Glutamatergic neuron (in vitro differentiated cells): ENCODE results near the gene LYRM4. TPM values are rescaled to one million over a fixed set of nuclear protein-coding genes. Genes with fewer than 3 reads are reported as not detected.

Source experiments
- DNase-seq: peaks from one replicate; pipeline ENCODE4 v3.0.0; 2022
- H3K27ac Mint-ChIP-seq: one replicate; pipeline ENCODE4 v1.8.0; 2020; ENCODE audit warnings: mild to moderate bottlenecking, mixed read lengths, inconsistent platforms; ENCODE audit not compliant: unreplicated experiment
- H3K27me3 Mint-ChIP-seq: one replicate; pipeline ENCODE4 v1.8.0; 2020; ENCODE audit warnings: mild to moderate bottlenecking, moderate library complexity, mixed read lengths, inconsistent platforms; ENCODE audit not compliant: unreplicated experiment
- H3K36me3 Mint-ChIP-seq: one replicate; pipeline ENCODE4 v1.8.0; 2020; ENCODE audit warnings: mild to moderate bottlenecking, mixed read lengths, inconsistent platforms; ENCODE audit not compliant: unreplicated experiment
- H3K4me1 Mint-ChIP-seq: one replicate; pipeline ENCODE4 v1.8.0; 2020; ENCODE audit warnings: mild to moderate bottlenecking, low read depth, mixed read lengths, inconsistent platforms; ENCODE audit not compliant: unreplicated experiment
- H3K4me3 Mint-ChIP-seq: one replicate; pipeline ENCODE4 v1.8.0; 2020; ENCODE audit warnings: mild to moderate bottlenecking, mixed read lengths, inconsistent platforms; ENCODE audit not compliant: unreplicated experiment
- H3K9me3 Mint-ChIP-seq: one replicate; pipeline ENCODE4 v1.8.0; 2020; ENCODE audit warnings: mild to moderate bottlenecking, moderate library complexity, mixed read lengths, inconsistent platforms; ENCODE audit not compliant: unreplicated experiment
- total RNA-seq: library from RNA; stranded (reverse); fragmentation: NEBNext Ultra II Directional; extraction: Animal tissue kit (Norgen Biotek cat#: 25700); gene quantifications from one replicate; pipeline ENCODE4 v1.2.1, GENCODE V29; 2021; ENCODE audit not compliant: unreplicated experiment
- TF ChIP-seq, protein P1 (sequence below): fragments of 200-600 bp; sonication (generic); IDR thresholded peaks from one replicate; pipeline ENCODE4 v1.5.0; 2021; ENCODE audit not compliant: partially characterized antibody, unreplicated experiment

LYRM4 gene
- total RNA-seq, 1 donor from 2014 or later = 29.5 TPM

DNA sequence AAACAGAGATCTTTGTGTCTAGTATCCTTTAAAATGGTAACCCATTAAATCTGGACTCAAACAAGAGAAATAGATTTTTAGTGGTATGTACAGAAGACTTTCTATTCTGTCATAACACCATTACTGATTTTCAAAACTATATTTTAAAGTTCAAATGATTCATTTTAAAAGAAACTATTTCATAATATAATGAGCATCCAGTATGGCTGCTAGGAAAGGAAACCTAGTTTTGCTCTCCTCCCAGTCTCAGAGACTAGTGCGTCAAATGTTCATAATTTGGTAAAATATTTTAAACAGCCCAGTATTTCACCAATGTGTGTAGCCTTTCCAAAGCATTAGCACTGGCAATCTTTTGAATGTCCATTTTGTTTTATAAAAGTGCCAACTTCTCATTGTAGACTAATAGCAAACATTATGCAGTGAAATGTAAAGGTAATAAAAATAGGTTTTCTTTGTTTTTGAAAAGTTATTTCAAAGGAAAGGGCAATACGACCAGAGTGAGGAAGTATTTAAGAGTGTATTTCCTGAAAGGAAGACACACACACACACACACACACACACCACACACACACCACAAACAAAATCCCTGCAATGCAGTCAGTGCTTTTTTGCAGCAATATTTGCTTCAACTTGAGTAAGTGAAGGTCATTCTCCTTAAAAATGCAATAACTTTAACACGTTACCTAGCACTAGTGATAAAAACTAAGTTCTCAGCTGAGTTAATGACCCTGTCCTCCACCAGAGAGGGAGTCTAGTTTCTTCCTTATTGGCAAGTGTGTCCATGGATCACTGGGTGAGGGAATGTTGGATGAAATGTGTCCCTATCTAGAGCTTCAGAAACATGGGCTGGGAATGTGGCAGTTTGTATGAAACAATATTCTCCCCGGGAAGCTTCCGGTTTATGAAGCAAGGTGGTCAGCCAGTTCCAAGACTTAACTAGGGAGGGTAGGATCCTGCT is 171.0 kb downstream of the LYRM4 start:
- H3K4me3 Mint-ChIP-seq = no peak overlapping the region
- H3K9me3 Mint-ChIP-seq = no peaks in the 10 kb centered on the region
- no peaks in the 10 kb centered on the region for H3K4me1 Mint-ChIP-seq
- TF ChIP-seq, protein P1, sequence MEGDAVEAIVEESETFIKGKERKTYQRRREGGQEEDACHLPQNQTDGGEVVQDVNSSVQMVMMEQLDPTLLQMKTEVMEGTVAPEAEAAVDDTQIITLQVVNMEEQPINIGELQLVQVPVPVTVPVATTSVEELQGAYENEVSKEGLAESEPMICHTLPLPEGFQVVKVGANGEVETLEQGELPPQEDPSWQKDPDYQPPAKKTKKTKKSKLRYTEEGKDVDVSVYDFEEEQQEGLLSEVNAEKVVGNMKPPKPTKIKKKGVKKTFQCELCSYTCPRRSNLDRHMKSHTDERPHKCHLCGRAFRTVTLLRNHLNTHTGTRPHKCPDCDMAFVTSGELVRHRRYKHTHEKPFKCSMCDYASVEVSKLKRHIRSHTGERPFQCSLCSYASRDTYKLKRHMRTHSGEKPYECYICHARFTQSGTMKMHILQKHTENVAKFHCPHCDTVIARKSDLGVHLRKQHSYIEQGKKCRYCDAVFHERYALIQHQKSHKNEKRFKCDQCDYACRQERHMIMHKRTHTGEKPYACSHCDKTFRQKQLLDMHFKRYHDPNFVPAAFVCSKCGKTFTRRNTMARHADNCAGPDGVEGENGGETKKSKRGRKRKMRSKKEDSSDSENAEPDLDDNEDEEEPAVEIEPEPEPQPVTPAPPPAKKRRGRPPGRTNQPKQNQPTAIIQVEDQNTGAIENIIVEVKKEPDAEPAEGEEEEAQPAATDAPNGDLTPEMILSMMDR = no peak
- no peaks in the 10 kb centered on the region for H3K36me3 Mint-ChIP-seq
- no peak for DNase-seq
- peaks cover 10% of the 10 kb centered on the region for H3K27me3 Mint-ChIP-seq
- no peak overlapping the region for H3K27ac Mint-ChIP-seq

DNA sequence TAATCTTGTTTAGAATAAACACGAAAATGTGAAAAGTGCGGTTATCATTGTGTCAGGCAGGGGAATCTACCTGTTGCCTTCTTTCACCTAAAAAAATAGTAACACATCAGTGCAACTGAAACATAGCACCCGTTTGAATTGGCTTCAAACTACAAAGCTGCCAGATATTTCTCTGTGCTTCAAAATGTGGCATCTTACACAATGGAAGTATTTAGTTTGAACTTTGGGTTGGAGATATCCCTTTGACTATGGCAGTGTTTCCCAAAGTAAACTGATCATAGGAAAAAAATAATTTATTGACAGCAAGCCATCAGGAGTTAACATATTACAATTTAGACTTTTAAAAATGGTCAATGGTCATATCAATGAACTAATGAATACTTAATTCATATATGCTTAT is 172.0 kb downstream of the LYRM4 start:
- H3K4me3 Mint-ChIP-seq = no peak overlapping the region
- H3K4me1 Mint-ChIP-seq = no peaks in the 10 kb centered on the region
- H3K27ac Mint-ChIP-seq = no peak overlapping the region
- no peaks in the 10 kb centered on the region for H3K36me3 Mint-ChIP-seq
- no peaks in the 10 kb centered on the region for H3K9me3 Mint-ChIP-seq
- H3K27me3 Mint-ChIP-seq = peaks cover 10% of the 10 kb centered on the region
- TF ChIP-seq, protein P1 = no peak
- no peak for DNase-seq

DNA sequence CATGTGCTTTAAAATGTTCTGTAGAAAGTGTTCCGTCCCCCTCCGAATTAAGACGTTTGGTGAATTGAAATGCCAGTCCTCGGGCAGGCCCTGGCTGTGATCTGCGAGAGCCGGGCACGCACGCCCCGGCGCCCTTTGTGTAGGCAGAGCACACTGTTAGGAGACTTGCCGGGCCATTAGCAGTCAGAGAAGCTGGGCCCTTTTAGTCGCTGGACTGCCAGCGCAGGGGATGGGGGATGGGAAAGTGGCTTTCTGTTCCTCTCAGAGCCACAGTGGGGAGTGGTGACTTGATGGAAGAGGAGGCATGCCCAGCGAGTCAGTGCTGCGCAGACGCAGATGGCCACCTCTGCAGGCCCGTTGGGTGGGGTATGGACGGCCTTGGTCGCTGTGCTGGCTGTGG is 173.4 kb downstream of the LYRM4 start:
- no peak for DNase-seq
- H3K27me3 Mint-ChIP-seq = peaks cover 16% of the 10 kb centered on the region
- no peak overlapping the region for H3K27ac Mint-ChIP-seq
- TF ChIP-seq, protein P1 = no peak
- no peak overlapping the region for H3K4me3 Mint-ChIP-seq
- H3K36me3 Mint-ChIP-seq = no peaks in the 10 kb centered on the region
- H3K9me3 Mint-ChIP-seq = peaks cover 1% of the 10 kb centered on the region
- H3K4me1 Mint-ChIP-seq = no peaks in the 10 kb centered on the region

DNA sequence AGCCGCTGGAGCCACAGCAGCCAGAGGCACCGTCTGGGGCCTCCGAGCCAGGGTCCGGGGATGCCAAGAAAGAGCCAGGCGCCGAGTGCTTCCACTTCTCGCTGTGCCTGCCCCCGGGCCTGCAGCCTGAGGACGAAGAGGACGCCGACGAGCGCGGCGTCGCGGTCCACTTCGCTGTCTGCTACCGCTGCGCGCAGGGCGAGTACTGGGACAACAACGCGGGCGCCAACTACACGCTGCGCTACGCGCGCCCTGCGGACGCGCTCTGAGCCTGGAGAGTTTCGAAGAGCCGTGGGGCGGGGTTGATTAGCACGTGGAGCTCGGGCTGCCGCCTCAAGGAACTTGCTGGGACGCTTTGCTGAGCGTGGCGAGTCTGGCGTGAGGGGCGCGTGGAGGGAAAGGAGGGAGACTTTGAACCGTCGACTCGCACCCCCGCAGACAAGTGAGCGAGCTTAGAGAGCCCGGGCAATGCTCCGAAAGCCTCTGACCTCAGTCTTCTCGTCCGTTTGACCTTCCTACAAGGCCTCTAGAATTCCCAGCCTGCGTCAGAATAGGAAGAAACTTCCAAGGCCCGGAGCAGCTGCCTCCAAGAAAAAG is 174.4 kb downstream of the LYRM4 start:
- H3K9me3 Mint-ChIP-seq = peaks cover 1% of the 10 kb centered on the region
- TF ChIP-seq, protein P1 = no peak
- H3K36me3 Mint-ChIP-seq = no peaks in the 10 kb centered on the region
- no peak overlapping the region for H3K27ac Mint-ChIP-seq
- no peaks in the 10 kb centered on the region for H3K4me1 Mint-ChIP-seq
- peak; percentile 27 for DNase-seq
- H3K4me3 Mint-ChIP-seq = no peak overlapping the region
- H3K27me3 Mint-ChIP-seq = peaks cover 19% of the 10 kb centered on the region

DNA sequence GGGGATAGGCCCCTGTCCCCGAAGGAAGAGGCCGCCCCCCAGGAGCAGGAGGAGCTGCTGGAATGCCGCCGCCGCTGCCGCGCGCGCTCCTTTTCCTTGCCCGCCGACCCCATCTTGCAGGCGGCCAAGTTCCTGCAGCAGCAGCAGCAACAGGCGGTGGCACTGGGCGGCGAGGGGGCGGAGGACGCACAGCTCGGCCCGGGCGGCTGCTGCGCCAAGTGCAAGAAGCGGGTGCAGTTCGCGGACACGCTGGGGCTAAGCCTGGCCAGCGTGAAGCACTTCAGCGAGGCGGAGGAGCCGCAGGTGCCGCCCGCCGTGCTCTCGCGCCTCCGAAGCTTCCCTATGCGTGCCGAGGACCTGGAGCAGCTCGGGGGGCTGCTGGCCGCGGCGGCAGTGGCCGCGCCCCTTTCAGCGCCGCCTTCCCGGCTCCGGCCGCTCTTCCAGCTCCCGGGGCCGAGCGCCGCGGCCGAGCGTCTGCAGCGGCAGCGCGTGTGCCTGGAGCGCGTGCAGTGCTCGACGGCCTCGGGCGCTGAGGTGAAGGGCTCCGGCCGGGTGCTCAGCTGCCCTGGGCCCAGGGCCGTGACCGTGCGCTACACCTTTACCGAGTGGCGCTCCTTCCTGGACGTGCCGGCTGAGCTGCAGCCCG is 175.0 kb downstream of the LYRM4 start:
- H3K4me3 Mint-ChIP-seq = peak overlapping the region; percentile 30
- peak; percentile 69 for DNase-seq
- H3K27me3 Mint-ChIP-seq = peaks cover 19% of the 10 kb centered on the region
- no peaks in the 10 kb centered on the region for H3K4me1 Mint-ChIP-seq
- peaks cover 1% of the 10 kb centered on the region for H3K9me3 Mint-ChIP-seq
- H3K36me3 Mint-ChIP-seq = no peaks in the 10 kb centered on the region
- TF ChIP-seq, protein P1 = no peak
- no peak overlapping the region for H3K27ac Mint-ChIP-seq
